ENCODE measurements around the gene ANKRD36C.
"Not testable (repeated sequence)": the region's sequence is repeated elsewhere in the genome, so short reads cannot be mapped to it uniquely, and the experiment has no call there.

The ANKRD36C gene

DNA sequence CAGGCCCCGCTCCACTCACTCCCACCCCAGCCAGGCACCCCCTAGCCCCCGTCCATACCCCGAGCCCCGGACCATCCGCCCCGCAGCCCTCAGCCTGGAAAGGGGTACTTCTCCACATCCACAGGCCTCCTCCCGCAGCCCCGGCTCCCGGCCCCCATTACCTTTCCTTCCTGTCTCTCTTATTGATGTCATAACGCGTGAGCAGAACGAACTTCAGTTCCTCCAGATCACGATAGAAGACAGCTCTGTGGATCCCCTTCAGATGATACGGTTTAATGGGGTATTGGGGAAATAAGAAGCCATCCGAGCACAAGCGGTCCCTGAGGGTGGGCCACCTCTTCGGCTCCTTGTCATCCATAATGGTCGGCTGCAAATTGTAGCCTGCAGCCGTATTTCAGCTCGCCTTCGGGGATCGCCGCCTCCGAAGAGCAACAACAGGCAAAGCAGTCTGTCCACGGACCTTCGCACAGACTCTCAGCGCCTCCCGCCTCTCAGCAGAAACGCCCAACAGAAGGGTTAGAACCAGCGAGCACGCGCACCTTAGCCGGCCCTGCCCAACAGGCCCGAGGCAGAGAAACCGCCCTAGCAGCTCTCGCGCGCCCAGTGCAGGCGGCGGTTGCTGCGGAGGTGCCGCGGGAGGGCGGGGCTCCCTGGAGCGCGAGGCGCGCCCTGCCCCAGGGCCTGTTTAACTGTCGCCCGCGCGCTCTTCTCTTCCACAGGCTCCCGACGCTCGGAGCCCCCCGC, at the start of gene ANKRD36C:
ANKRD36C (minus strand) TSS at position 474 of the 744 bp plus-strand sequence; CDS start at position 358, 116 bp downstream.
- peak; percentile 36 for DNase-seq (ENCODE audit: low read depth)

GRCh38 chr2:96035554-96035953, 43.9 kb upstream of the ANKRD36C start:
- not testable (repeated sequence) for DNase-seq (ENCODE audit: low read depth)

GRCh38 chr2:96034792-96035191, 43.2 kb upstream of the ANKRD36C start, which contains the start of gene GPAT2:
Gene GPAT2 (minus strand): TSS chr2:96034916. CDS start chr2:96032359, 2,557 bp downstream.
- not testable (repeated sequence) for DNase-seq (ENCODE audit: low read depth)

GRCh38 chr2:96033997-96034396, 42.4 kb upstream of the ANKRD36C start:
- DNase-seq (ENCODE audit: low read depth) = not testable (repeated sequence)

GRCh38 chr2:96027725-96028325, 36.2 kb upstream of the ANKRD36C start:
- not testable (repeated sequence) for DNase-seq (ENCODE audit: low read depth)

DNA sequence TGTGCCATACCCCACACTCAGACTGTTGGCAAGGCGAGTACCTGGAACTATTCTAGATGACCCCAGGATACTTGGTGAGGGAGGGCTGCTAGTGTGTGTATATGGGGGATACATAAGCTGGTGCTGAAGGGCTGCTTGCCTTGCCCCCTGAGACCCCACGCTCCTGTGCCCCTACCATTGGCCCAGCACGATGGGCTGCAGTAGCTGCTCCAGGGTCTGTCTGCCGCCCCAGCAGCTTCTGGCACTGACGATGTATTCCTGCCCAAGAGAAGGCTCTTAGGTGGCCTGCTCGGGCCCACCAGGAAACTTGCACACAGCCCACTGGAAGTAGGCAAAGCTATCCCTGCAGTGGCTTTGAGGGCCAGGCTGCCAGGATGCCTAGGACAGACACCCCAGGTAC, 34.1 kb upstream of the ANKRD36C start:
- DNase-seq (ENCODE audit: low read depth) = not testable (repeated sequence)

GRCh38 chr2:96025194-96025492, 33.5 kb upstream of the ANKRD36C start:
- no peak for DNase-seq (ENCODE audit: low read depth)

GRCh38 chr2:96024336-96025193, 32.9 kb upstream of the ANKRD36C start:
- DNase-seq (ENCODE audit: low read depth) = no peak

GRCh38 chr2:96023701-96024100, 32.1 kb upstream of the ANKRD36C start:
- not testable (repeated sequence) for DNase-seq (ENCODE audit: low read depth)

DNA sequence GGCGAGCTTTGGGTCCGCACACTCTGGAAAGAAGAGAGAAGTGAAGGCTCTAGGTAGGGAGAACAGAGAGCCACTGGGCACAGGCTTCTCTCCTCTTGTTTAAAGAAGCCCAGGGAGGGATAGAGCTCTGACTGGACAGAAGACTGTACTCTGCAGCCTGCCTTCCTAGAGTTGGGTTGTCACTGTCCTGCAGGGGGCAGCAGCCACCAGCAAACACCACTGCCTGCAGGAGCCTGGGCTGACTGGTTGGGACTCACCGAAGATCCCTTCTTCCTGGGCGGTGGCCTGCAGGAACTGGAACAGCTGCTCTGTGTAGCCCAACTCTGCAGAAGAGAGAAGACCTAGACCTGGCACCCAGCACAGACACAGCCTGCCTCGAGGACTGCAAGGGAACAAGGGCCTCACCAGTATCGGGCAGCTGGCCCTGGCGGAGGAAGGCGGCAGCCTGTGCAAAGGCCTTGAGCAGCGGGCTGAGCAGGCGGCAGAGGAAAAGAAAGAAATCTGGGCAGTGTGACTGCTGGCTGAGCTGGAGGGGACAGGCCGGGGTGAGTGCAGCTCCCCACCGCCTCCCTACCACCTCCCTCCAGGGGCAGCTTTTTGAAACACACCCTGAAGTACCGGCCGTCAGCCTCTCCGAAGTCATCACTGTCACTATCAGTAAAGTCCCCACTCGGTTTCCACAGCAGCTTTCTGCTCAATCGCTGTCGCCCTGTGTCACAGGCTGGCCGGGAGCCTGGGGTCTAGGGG, 31.2 kb upstream of the ANKRD36C start:
- DNase-seq (ENCODE audit: low read depth) = peak; percentile 56

- DNase-seq (ENCODE audit: low read depth) = not testable (repeated sequence)
These were observed 30.5 kb upstream of the ANKRD36C start for GRCh38 chr2:96022126-96022525.

GRCh38 chr2:96021142-96021541, 29.5 kb upstream of the ANKRD36C start:
- not testable (repeated sequence) for DNase-seq (ENCODE audit: low read depth)

DNA sequence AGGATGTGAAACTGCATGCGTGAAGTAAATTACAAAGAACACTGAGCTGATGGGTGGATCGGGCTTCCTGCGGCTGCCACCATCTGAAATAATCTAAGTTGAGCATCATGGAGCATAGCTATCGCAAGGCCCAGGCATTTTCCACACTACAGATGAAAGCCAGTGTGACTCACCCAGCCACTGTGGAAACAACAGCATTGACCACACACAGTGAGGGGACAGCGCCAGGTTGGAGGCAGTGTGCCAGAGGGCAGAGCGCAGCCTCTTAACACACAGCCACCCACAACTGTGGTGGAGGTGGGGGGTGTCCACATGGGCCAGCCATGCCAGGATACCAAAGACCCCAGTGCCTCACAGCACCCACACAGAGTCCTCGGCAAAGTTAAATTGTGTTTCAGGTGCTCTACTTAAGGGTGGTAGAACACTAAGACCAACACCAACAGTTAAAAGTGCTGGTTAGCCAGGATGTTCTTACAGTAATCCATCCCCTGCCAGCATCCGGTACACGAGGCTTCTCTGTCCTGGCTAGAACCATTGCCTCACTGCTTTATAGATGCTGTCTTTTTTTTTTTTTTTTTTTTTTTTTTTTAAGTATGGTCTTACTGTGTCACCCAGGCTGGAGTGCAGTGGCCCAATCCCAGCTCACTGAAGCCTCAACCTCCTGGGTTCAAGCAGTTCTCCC, 28.4 kb upstream of the ANKRD36C start:
- DNase-seq (ENCODE audit: low read depth) = peak; percentile 7

DNA sequence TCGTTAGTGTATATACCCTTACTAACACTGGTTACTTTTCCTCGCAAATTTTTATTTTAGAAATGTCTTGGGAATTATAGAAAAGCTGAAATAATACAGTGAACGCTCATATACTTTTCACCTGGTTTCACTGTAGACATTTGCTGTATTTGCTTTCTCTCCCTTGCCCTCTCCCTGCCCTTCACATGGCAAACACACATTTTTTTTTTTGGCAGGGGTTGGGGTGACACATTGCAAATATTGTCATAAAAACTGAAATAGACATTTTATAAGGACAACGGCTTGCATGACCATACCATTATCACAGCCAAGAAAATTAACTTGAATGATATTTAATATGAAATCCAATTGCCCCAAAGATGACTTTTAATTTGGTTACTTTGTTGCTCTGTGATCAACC, 24.7 kb upstream of the ANKRD36C start:
- not testable (repeated sequence) for DNase-seq (ENCODE audit: low read depth)

DNA sequence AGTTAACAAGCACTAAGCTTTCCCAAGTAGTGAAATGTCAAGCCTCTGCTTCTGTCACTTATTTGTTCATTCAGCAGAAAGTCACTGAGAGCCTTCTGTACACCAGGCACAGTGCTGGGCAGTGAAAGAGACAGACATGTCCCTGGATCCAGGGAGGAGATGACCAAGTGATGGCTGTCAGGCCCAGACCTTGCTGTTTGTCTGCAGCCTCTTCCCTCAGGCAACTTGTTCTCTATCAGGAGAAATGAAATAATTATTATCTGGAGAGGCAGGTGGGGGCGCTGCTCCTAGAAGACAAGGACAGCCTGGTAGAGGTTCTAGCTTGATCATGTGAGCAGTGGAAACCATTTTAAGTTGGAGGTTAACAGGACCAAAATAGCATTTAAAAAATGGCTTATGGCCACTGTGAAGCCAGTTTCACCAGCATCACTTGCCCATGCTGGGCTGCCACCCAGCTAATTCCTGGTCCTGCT, 21.2 kb upstream of the ANKRD36C start:
- DNase-seq (ENCODE audit: low read depth) = not testable (repeated sequence)

GRCh38 chr2:96012086-96012791, 20.6 kb upstream of the ANKRD36C start:
- DNase-seq (ENCODE audit: low read depth) = not testable (repeated sequence)

- peak; percentile 31 for DNase-seq (ENCODE audit: low read depth)
These were observed 19.5 kb upstream of the ANKRD36C start for GRCh38 chr2:96011129-96011455.

DNA sequence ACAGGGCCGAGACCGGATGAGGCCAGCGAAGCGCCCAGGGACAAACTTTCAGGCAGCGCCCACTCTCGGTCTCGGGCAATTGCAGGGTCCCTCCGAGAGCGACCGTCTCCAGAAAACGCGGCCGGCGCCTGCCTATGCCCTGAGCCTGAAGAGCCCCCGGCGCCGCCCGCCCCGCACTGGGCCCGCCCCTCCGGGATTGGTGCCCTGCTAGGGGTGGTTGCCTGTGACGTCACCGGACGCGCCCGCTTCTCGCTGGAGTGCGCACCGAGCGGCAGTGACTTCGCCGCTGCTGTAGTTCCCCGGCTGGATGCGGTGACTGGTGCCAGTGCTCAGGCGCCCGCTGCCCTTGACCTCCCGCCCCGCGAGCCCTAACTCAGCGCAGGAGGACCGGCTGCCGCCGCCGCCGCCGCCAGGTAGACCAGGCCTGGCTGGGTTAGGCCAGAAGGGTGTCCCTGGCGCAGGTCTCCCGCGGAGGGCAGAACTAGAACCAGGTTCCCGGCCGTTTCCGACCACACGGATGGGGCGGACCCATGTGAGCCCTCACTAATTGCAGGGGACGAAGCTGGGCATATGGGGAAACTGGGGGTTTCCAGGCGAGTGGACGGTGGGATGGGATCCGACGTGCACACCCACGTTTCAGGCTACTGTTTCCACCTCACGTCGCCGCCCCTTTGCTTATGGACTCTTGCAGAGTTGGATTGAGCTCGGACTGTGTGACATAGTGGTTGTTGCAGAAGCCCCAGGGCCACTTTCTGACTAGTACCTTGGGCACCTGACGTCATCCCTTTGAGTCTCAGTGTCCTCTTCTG, 18.9 kb upstream of the ANKRD36C start:
- DNase-seq (ENCODE audit: low read depth) = peak; percentile 60

DNA sequence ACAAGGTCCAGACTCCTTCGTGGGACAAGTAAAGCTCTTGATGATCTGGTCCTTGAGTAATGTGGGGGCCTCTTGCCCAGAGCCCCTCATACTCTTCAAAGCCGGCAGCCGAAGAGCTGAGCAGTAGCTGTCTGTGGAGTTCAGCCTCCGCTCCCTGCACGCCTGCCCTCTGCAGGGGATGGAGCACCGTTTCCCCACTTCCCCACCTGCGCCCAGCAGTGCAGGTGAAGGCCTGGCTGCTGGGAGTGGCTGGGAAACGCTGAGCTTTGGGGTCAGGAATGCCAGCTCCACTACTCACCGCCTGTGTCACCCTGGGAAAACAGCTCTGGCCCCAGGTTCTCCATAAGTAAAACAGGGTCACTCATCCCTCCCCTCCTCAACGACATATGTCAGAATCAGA, 18.2 kb upstream of the ANKRD36C start:
- DNase-seq (ENCODE audit: low read depth) = not testable (repeated sequence)

DNA sequence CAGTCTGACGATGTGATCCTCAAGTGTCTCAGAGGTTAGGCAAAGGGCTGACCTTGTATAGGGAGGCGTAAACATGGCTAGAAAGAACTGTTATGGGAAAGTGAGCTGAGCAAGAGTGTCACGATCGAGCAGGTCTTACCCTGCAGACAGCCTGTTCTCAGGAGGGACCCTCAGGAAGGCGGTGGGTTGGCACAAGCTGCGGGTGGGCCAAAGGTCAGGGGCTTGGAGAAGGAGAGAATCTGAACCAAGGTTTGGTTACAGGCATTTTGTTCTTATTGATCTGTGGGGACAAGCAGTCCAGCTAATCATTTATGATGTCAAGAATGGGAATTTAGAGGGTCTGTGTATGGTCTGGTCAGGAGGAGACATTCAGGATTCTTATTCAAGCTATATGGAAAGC, 16.4 kb upstream of the ANKRD36C start:
- DNase-seq (ENCODE audit: low read depth) = not testable (repeated sequence)
